Adipocyte (in vitro differentiated cells): ENCODE measurements around the gene POPDC2.
"Not testable (repeated sequence)": the region's sequence is repeated elsewhere in the genome, so short reads cannot be mapped to it uniquely, and the experiment has no call there.

Source experiments
- DNase-seq: peaks from one replicate; pipeline ENCODE4 v3.0.0-alpha.2; 2015; ENCODE audit warnings: low read depth
- H3K27me3 ChIP-seq: replicated peaks from 2 replicates; pipeline ENCODE4 v1.7.0; 2013; ENCODE audit warnings: mild to moderate bottlenecking, low read length, moderate library complexity; ENCODE audit not compliant: control insufficient read depth, insufficient read depth
- H3K36me3 ChIP-seq: 2 replicates; pipeline ENCODE4 v1.7.0; 2013; ENCODE audit warnings: low read length, mild to moderate bottlenecking, moderate library complexity; ENCODE audit not compliant: control insufficient read depth, insufficient read depth, severe bottlenecking
- H3K4me1 ChIP-seq: 2 replicates; pipeline ENCODE4 v1.7.0; 2013; ENCODE audit warnings: mild to moderate bottlenecking, low read length, moderate library complexity; ENCODE audit not compliant: control insufficient read depth, insufficient read depth
- H3K4me3 ChIP-seq: 2 replicates; pipeline ENCODE4 v1.7.0; 2013; ENCODE audit warnings: mild to moderate bottlenecking, low read length, moderate library complexity
- H3K9ac ChIP-seq: 2 replicates; pipeline ENCODE4 v1.7.0; 2013; ENCODE audit warnings: mild to moderate bottlenecking, low read length, moderate library complexity
- H3K9me3 ChIP-seq: 2 replicates; pipeline ENCODE4 v1.7.0; 2013; ENCODE audit warnings: mild to moderate bottlenecking, low read length, moderate library complexity; ENCODE audit not compliant: control insufficient read depth

POPDC2 gene

DNA sequence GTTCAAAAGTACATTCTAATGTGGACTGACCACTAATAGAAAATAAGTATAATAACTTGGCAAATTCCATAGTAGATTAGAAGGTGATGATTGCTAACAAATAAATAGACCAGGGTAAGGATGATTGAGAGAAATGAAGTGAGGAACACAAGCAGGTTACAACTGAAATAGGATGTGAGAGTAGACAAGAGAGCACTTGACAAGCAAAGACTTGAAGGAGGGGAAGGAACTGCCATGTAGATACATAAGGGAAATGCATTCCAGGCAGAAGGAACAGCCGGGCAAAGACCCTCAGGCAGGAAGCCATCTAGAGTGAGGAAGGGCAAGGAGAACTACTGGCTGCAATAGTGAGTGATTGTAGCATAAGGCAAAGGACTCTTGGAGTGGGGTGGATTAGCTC lies 57.7 kb downstream of the POPDC2 start:
- no peaks in the 10 kb centered on the region for H3K36me3 ChIP-seq
- H3K27me3 ChIP-seq, result no peaks in the 10 kb centered on the region
- H3K4me3 ChIP-seq, result no peak overlapping the region
- DNase-seq, result no peak
- H3K4me1 ChIP-seq, result peaks cover 23% of the 10 kb centered on the region
- H3K9ac ChIP-seq, result no peak overlapping the region
- H3K9me3 ChIP-seq, result no peaks in the 10 kb centered on the region

DNA sequence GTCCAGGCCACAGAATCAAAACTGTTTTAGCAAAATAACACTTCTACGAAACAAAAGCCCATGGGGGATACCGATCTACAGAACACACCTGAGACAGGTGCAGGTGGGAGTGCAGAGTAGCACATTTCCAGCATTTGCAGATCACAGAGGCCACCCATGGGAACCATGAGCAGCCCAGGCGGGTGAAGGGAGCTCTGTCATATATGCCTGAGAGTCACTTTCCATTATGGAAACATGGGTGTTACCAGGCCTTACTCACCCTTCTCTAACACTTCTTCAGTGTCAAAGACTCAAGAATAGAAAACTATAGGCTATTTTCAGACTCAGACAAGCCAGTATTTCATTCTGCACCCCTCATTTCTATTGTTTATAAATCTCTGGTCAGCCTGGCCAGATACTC lies 59.2 kb downstream of the POPDC2 start:
- no peak overlapping the region for H3K4me3 ChIP-seq
- H3K27me3 ChIP-seq, result no peaks in the 10 kb centered on the region
- DNase-seq, result no peak
- no peaks in the 10 kb centered on the region for H3K36me3 ChIP-seq
- no peak overlapping the region for H3K9ac ChIP-seq
- H3K4me1 ChIP-seq, result peaks cover 24% of the 10 kb centered on the region
- no peaks in the 10 kb centered on the region for H3K9me3 ChIP-seq

DNA sequence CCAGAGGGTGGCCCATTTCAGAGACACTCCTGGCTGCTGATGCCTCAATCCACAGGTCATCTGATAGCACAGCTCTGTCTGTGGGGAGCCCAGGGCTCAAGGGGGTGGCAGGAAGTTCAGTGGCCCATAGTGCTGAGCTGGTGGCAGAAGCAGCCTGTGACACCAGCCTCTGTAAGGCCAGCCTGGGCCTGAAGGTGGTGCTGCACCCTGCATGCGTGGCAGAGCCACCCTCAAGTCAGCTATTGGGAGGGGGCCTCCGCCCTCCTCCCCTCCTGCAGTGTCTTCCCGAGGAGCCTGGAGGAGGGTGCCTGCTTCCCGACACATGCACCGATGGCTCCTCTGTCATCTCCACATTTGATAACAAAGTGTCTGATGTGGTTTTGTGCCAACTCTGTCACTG lies 59.7 kb downstream of the POPDC2 start:
- no peak for DNase-seq
- H3K9me3 ChIP-seq, result no peaks in the 10 kb centered on the region

GRCh38 chr3:119599558-119600174 lies 60.7 kb downstream of the POPDC2 start:
- Histone ChIP-seq H3K4me1 (peaks cover 25% of the 10 kb centered on the region), H3K9me3 (no peaks in the 10 kb centered on the region), H3K9ac (no peak overlapping the region), H3K4me3 (no peak overlapping the region), H3K27me3 (no peaks in the 10 kb centered on the region), H3K36me3 (no peaks in the 10 kb centered on the region)
- no peak for DNase-seq

More for the DNA sequence above, 59.7 kb downstream of the POPDC2 start:
- Histone ChIP-seq H3K27me3 (no peaks in the 10 kb centered on the region), H3K4me1 (peaks cover 24% of the 10 kb centered on the region), H3K36me3 (no peaks in the 10 kb centered on the region), H3K4me3 (no peak overlapping the region), H3K9ac (no peak overlapping the region)

GRCh38 chr3:119598410-119599098 lies 61.8 kb downstream of the POPDC2 start:
- no peak overlapping the region for H3K4me3 ChIP-seq
- peaks cover 25% of the 10 kb centered on the region for H3K4me1 ChIP-seq
- H3K27me3 ChIP-seq, result no peaks in the 10 kb centered on the region
- H3K9me3 ChIP-seq, result no peaks in the 10 kb centered on the region
- H3K36me3 ChIP-seq, result no peaks in the 10 kb centered on the region
- DNase-seq, result no peak
- no peak overlapping the region for H3K9ac ChIP-seq

DNA sequence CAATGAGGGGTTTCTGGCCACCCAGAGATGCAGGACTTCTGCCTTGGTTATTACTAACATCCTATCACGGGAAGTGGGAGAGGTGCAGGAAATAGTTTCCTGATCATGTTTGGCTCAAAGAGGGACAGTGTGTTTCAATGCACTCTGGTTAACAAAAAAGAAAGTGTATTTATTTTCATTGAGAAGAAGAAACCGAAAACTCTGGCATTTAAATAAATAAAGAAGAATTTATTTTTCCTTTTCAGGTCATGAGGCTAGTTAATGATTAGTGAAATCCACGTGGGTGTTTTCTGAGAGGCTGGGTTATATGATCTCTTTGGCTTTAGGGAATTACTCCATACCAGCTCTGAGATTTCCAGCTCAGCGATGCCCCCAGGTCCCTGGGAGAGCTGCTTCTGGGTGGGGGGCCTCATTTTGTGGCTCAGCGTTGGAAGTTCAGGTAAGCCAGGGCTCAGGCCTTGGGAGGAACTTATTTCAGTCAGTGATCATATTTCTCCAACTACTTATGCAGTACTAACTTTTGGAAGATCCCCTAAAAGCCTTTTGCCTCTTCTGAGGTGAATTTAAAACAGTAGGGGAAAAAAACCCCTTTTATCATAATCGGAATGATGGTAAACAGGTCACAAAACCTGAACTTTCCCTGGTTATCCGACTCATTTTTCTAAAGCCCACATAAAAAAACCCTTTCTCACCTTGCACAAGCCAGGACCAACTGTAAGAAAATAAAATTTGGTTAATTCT lies 62.7 kb downstream of the POPDC2 start, which contains the start of gene PLA1A:
PLA1A (plus strand) TSS at position 338 of the 741 bp plus-strand sequence; CDS start at position 367, 29 bp downstream.
- H3K9ac ChIP-seq, result no peak within 1 kb of the TSS
- H3K27me3 ChIP-seq, result no peaks in the 10 kb centered on the region
- H3K9me3 ChIP-seq, result no peaks in the 10 kb centered on the region
- H3K4me1 ChIP-seq, result peaks cover 25% of the 10 kb centered on the region
- no peak for DNase-seq
- no peak within 1 kb of the TSS for H3K4me3 ChIP-seq
- H3K36me3 ChIP-seq, result no peaks in the 10 kb centered on the region

DNA sequence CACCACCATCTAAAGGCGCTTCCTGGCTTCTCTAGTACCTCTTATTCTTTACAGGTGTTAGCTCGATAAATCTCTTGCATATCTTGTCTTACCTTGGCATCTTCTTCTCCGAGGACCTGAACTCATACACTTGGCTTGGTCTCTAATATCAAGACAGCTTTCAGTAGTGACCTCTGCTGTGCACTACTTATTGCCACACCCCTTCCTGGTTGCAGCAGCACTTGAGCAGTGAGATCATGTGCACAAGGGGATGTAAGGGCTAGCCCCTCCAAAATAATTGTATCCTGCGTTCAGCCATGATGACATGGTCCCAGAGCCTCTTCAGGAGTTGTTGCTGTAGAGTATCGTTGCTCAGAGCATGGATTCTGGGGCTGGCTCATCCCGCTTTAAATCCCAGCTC lies 64.0 kb downstream of the POPDC2 start:
- Histone ChIP-seq H3K4me3 (no peak overlapping the region), H3K9ac (no peak overlapping the region), H3K27me3 (no peaks in the 10 kb centered on the region), H3K4me1 (peaks cover 25% of the 10 kb centered on the region), H3K36me3 (no peaks in the 10 kb centered on the region), H3K9me3 (no peaks in the 10 kb centered on the region)
- DNase-seq, result no peak

- Histone ChIP-seq H3K4me1 (peaks cover 25% of the 10 kb centered on the region), H3K9me3 (no peaks in the 10 kb centered on the region), H3K36me3 (no peaks in the 10 kb centered on the region), H3K27me3 (no peaks in the 10 kb centered on the region), H3K9ac (peak overlapping the region; percentile 46), H3K4me3 (peak overlapping the region; percentile 65)
- no peak for DNase-seq
Measured at GRCh38 chr3:119595639-119596334, 64.6 kb downstream of the POPDC2 start.

GRCh38 chr3:119594929-119595328 lies 65.5 kb downstream of the POPDC2 start:
- H3K9me3 ChIP-seq, DNase-seq, H3K9ac ChIP-seq, H3K36me3 ChIP-seq, H3K4me3 ChIP-seq, H3K27me3 ChIP-seq: not testable (repeated sequence)
- peaks cover 25% of the 10 kb centered on the region for H3K4me1 ChIP-seq

DNA sequence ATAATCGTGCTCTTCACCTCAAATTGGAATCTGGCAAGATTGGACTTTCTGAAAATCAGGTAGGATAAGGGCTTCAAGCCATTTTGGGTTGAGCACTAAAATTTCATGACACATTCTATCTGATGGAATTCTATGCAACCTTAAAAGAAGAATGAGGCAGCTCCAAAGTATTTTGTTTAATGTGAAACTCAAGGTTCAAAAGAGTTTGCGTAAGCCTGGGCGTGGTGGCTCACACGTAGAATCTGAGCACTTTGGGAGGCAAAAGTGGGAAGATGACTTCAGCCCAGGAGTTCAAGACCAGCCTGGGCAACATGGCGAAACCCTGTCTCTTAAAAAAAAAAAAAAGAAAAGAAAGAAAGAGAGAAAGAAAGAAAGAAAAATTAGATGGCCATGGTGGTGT lies 66.3 kb downstream of the POPDC2 start:
- Histone ChIP-seq H3K4me3 (no peak overlapping the region), H3K4me1 (peaks cover 25% of the 10 kb centered on the region), H3K27me3 (no peaks in the 10 kb centered on the region), H3K36me3 (no peaks in the 10 kb centered on the region), H3K9ac (no peak overlapping the region), H3K9me3 (no peaks in the 10 kb centered on the region)
- no peak for DNase-seq

GRCh38 chr3:119592861-119593260 lies 67.5 kb downstream of the POPDC2 start:
- Histone ChIP-seq H3K9me3 (no peaks in the 10 kb centered on the region), H3K4me3 (no peak overlapping the region), H3K4me1 (peaks cover 16% of the 10 kb centered on the region), H3K9ac (no peak overlapping the region), H3K27me3 (no peaks in the 10 kb centered on the region), H3K36me3 (no peaks in the 10 kb centered on the region)
- DNase-seq, result no peak
